Activated CD8-positive, alpha-beta memory T cell treated with anti-CD3 and anti-CD28 coated beads, Interleukin-2, amount 50 U/mL, for 1 hour (primary cell): ENCODE data around the gene USP22.

Experiments used
- DNase-seq: peaks from one replicate; pipeline ENCODE4 v3.0.0-alpha.2; 2020; ENCODE audit errors: extremely low read depth

Gene USP22

GRCh38 chr17:21001111-21001812 is 41.5 kb downstream of the USP22 start:
- no peak for DNase-seq

GRCh38 chr17:20999841-21000532 is 42.8 kb downstream of the USP22 start:
- no peak for DNase-seq

GRCh38 chr17:20999044-20999573 is 43.7 kb downstream of the USP22 start:
- no peak for DNase-seq

DNA sequence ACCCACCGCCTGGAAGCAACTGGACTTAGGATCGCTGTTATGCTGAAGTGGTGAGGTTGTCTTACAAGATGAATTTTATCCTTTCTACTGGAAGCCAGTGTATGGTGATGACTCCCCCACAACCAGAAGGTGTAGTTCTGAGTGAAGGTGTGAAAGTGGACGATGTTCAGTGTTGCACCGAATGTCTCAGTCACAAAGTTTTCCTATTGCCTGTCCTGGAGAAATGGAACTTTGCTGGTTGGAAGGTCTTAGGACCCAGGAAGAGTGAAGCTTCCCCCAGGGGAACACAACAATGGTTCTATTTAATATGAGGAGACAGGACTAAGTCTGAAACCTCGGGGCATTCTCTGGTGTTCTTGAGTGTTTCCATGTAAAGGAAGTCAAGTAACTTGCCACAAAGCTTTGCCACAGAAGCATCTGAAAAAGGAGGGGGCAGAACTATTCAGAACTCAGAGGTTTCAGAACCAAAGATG is 44.2 kb downstream of the USP22 start:
- no peak for DNase-seq

DNA sequence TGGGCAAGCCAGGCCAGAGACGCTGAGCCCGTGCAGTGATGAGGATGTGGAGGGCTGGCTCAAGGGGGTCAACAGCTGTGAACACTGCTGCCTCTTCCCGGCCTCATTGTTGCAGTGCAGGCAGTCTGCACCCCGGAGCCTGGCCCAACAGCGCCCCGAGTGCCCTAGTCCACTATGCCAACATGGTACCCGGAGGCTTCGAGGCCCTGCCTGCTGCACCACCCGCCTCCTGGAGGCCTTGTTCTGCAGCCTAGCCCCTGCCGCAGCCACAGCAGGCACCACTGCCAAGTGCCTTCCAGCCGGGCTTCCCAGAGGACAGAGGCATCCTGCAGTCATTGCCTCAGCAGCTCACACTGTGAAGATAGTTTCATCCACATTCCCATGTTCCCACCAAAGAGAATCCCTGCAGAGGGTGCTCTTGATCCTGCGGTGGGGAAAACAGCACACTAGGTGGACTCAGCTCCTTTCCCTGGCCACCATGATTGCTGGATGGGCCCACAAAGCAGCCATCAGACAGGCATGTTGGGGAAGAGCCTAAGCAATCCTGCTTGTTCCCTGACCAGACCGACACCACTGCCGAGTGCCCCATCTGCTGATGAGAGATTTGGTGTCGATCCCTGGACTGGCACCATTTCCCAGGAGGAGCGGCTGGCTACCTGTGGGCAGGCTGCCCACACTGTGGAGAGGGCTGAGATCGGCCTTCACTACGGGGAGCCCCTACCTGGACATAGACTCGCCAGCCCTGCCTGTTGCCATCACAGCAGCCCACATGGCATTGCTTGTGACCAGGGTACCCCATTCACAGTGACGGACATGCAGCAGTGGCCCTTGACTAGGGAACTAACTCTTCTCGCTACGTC is 44.9 kb downstream of the USP22 start:
- DNase-seq, result no peak

DNA sequence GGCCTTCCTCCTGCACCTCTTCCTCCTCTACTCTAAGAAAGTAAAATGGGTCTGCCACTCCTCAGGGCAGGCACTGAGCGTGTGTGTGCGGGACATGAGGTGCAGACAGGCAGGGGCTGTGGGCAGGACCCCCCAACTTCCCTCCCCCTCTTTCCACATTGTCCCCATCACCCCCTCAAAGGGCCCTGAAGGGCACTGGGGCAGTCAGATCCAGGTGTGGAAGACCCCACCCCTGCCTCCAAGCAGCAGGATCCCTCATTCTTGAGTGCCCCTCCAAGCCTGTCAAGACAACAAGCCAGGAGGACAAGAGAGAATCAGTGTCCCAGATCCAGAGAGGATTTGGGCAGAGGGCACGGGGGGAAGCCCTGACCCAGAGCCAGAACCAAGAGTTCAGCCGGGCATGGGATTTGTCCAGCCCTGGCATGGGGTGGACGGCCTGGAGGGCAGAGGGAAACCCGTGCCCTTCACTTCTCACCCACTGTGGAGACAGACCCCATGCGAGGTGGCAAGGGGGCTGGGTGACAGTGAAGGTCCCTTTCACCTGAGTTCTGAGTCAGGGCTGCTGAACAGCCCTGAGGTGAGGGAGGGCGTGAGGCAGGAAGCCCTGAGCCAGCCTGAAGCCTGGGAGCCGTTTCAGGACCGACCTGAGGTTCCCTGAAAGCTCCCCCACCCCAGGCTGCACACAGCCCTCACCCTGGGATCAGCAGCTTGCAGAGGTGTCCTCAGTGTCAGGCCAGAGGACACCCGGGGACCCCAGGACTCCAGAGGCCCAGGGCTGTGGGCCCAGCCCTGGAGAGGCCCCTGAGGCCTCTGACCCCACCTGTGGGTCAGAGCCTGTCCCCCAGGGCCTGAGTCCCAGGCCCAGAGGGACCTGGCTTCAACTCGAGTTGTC is 45.8 kb downstream of the USP22 start:
- DNase-seq, result no peak

DNA sequence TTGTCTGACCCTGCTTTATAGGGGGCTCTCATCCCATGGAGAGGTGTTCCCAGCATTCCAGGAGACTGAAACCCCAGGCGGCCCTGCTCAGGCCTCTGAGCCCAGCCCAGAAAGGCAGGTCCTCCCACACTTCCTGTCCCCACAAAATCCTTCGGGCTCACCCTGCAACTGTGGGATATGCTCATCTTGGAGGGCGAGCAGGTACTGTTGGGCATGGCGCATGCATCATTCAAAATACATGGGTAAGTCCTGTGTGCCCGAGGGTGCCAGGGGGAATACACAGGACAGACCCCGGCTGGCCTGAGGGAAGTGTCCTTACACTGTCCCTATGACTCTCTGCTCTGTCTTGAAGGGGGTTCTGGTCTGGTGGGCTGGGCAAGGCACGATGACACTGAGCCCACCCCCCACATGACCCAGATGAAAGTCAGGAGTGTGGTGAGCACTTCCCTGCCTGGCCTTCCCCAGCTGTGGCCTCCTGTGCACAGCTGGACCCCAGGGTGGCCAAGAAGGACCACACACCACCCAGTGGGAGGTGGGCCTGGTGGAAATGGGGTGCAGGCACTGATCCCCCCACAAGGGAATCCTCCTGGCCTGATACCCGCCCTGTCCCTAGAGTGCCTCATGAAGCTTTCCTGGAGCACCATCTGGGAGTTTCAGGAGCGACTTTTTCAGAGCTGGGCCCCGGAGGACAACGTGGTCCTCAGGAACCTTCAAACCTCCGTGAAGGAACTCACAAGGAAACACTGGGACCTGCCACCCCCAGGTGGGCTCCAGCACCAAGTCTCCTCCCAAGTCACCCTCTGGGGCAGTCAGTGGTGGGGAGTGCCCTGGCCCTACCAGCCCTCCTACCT is 46.7 kb downstream of the USP22 start:
- no peak for DNase-seq

GRCh38 chr17:20995164-20995872 is 47.5 kb downstream of the USP22 start:
- no peak for DNase-seq

GRCh38 chr17:20994779-20995149 is 48.0 kb downstream of the USP22 start:
- no peak for DNase-seq

DNA sequence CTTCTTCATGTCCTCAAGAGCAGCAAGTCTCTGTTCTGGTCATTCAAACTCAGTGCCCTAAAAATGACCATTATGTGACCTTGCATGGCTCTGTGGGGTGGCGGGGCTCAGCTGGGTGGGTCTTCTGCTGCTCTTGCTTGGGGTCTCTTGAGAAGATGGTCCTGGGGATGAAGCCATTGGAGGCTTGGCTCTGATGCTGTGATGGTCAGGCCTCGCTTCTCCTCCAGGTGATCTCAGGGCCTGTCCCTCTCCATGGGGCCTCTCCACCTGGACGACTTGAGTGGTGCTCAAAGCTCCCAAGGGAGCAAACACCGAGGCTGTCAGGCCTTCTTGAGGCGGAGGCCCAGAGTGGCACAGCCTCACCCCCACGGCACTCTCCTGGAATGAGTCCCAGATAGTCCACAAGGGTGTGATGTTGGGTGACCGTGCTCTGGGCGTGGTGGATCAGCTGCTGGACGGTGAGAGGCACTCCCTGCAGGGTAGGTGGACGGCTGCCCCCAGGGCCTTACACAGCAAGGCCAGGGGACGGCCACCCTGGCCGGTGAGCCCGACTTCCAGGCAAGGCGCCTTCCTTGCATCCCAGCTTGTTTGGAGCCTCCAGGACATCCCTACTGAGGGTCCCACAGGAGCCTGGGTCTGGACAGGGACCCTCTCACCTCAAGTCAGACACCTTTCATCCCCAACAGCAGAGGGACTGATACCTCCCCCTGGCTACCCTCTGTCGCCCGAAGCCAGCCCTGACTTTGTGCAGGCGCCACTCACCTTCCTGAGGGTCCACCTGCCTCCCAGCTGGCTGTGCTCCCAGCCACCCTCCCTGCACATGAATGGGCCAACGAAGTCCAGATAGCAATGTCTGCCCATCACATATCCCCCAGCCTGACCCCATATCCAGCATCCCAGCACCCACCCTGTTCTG is 48.7 kb downstream of the USP22 start:
- no peak for DNase-seq

GRCh38 chr17:20992987-20993862 is 49.6 kb downstream of the USP22 start:
- no peak for DNase-seq

- no peak for DNase-seq
Measured at GRCh38 chr17:20992416-20992815, 50.4 kb downstream of the USP22 start.

DNA sequence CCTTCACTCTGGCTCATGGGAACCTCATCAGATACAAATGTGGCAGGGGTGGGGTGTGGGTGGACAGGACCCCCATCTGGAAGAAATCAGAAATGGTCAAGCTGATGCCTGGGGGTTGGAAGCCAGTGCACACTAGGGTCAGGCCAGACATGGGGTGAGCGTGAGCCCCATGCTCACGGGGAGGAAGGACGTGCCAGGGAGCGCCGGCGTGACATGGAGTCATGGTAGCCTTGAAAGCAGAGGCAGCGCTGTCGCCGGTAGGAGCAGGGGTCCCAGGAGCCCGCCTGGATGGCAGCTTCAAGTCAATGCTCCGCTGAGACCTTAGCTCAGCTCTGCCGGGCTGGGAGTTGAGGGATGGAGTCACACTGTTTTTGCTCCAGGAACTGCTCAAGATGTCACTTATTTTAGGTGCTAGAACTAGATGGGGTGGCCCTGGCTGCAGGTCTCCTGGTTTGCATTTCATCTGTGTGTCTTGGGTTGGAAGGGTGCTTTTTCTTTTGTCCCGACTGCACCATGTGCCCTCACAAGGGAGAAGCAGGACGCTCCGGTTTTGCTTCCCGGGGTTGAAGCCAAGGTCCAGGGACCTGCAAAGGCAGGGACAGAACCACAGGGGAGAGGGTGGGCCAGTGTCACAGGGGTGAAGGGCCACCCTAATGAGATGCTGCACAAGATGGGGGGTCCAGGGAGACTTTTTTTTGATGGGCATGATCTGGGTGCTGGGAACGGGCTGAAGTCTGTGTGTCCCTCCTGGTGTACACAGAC is 51.4 kb downstream of the USP22 start:
- DNase-seq, result no peak

DNA sequence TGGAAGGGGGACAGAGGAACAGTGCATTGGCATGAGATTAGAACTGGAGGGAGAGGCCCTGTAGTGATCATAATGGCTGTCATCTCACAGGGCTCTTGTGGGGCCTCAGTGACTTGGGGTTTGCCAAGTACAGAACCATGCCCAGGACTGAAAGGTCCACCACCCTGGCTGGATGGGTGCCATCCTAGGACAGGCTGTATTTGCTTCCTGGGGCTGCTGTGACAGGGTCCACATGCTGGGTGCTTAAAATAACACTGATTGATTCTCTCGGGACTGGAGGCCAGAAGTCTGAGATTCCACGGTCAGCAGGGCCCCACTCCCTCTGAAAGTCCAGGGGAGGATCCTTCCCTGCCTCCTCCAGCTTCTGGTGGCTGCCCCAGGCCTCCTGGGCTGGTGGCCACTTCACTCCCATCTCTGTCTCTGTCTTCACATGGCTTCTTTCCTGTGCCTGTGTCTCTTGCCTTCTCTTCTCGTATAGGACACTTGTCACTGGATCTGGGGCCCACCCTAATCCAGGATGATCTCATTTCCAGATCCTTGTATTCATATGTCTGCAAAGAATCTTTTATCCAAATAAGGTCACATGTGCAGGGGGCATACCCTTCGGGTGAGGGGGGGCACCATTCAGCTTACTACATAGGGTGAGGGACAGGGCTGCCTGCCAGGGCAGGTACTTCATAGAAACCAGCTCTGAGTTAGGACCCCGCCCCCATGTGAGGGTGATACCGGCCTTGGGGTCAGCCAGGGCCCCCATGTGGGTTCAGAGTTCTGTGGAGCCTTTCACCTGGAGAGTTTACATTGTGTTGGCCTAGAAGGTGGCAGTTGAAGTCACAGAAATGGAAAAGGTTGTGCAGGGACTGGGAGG is 52.6 kb downstream of the USP22 start:
- no peak for DNase-seq

DNA sequence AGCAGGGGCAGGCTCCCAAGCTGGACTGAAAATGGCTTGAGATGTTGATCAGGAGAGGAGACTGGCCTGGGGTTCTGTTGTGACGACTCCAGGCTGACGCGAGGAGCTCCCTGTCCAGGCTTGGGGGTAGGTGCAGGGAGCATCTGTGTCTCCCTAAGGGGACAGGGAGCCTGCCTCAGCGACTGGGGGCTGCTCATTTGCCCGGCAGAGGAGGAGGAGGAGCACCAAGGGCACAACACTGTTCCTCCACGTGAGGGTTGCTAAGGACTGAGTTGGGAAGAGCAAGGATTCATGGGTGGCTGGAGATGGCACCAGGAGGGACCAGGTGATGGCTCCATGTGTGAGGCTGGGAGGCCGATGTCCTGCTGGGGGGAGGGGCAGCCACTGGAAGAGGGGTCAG is 53.3 kb downstream of the USP22 start:
- DNase-seq, result no peak

GRCh38 chr17:20988896-20989295 is 53.9 kb downstream of the USP22 start:
- DNase-seq, result no peak
